Tibial nerve (tissue), 4 donors: ENCODE data around the gene FLRT2. TPM values are rescaled to one million over a fixed set of nuclear protein-coding genes. Genes with fewer than 3 reads are reported as not detected.
A peak's percentile ranks its signal among the peaks of the same experiment; 100 is the strongest.

ENCODE experiments used
- DNase-seq, 2 donors: peaks; one replicate each; pipeline ENCODE4 v3.0.0-alpha.2; 2019; ENCODE audit warnings: low spot score in 2 of 2
- H3K27ac ChIP-seq, 4 donors: fragments of 200-600 bp; sonication (generic) in 3 of 4; one replicate each; pipeline ENCODE4 v1.5.1; 2017 to 2019; ENCODE audit warnings: mild to moderate bottlenecking in 1 of 4
- H3K27me3 ChIP-seq, 2 donors: fragments of 200-600 bp; sonication (generic) in 1 of 2; one replicate each; pipeline versions ENCODE4 v1.5.1 to v1.6.0; 2017 to 2019
- H3K36me3 ChIP-seq, 3 donors: fragments of 200-600 bp; sonication (generic); one replicate each; pipeline ENCODE4 v1.5.1; 2018 to 2019
- H3K4me1 ChIP-seq, 4 donors: fragments of 200-600 bp; sonication (generic) in 3 of 4; one replicate each; pipeline ENCODE4 v1.5.1; 2017 to 2019
- H3K4me3 ChIP-seq, 4 donors: fragments of 200-600 bp; sonication (generic) in 3 of 4; one replicate each; pipeline ENCODE4 v1.5.1; 2017 to 2019; ENCODE audit warnings: mild to moderate bottlenecking in 1 of 4, moderate library complexity in 1 of 4
- H3K9me3 ChIP-seq, 4 donors: fragments of 200-600 bp; sonication (generic) in 3 of 4; one replicate each; pipeline ENCODE4 v1.5.1; 2017 to 2019
- EP300 ChIP-seq, 2 donors: sonication (generic); formaldehyde crosslinking; IDR thresholded peaks; one replicate each; pipeline ENCODE4 v1.6.1; 2017; ENCODE audit warnings: antibody characterized with exemption in 2 of 2, mild to moderate bottlenecking in 1 of 2
- POLR2A ChIP-seq, 2 donors: fragments of 450-650 bp; IDR thresholded peaks; one replicate each; pipeline ENCODE4 v1.6.1; 2017; ENCODE audit warnings: antibody characterized with exemption in 2 of 2, mild to moderate bottlenecking in 2 of 2, moderate library complexity in 2 of 2
- WGBS, 2 donors: methylation state at CpG; one replicate each; pipeline ENCODE4 v1.1.5; 2018; 5-methylcytosine and 5-hydroxymethylcytosine counted together
- total RNA-seq, 4 donors: library from RNA; depleted of rRNA; stranded (reverse); fragments of >200 nt; gene quantifications; one replicate each; pipeline ENCODE4 v1.1.0, GENCODE V29; 2016
- TF ChIP-seq, protein P1 (sequence below), 5 experiments: fragments of 200-600 bp in 3 of 5; fragments of 450-650 bp in 2 of 5; sonication (generic) in 3 of 5; IDR thresholded peaks; one replicate each; pipeline ENCODE4 v1.5.1; 2016 to 2019; ENCODE audit warnings: antibody characterized with exemption in 5 of 5, mild to moderate bottlenecking in 3 of 5, moderate library complexity in 2 of 5

FLRT2 gene
- total RNA-seq, 4 donors from 2014 or later = 26.4 to 109 (median 71.6) TPM

- TF ChIP-seq POLR2A (IDR thresholded peaks at IDR 0.05) (peak; percentile 35 to 61), EP300 (IDR thresholded peaks at IDR 0.05) (peak in 1 of 2 donors; percentile 78)
- TF ChIP-seq, protein P1, sequence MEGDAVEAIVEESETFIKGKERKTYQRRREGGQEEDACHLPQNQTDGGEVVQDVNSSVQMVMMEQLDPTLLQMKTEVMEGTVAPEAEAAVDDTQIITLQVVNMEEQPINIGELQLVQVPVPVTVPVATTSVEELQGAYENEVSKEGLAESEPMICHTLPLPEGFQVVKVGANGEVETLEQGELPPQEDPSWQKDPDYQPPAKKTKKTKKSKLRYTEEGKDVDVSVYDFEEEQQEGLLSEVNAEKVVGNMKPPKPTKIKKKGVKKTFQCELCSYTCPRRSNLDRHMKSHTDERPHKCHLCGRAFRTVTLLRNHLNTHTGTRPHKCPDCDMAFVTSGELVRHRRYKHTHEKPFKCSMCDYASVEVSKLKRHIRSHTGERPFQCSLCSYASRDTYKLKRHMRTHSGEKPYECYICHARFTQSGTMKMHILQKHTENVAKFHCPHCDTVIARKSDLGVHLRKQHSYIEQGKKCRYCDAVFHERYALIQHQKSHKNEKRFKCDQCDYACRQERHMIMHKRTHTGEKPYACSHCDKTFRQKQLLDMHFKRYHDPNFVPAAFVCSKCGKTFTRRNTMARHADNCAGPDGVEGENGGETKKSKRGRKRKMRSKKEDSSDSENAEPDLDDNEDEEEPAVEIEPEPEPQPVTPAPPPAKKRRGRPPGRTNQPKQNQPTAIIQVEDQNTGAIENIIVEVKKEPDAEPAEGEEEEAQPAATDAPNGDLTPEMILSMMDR (IDR thresholded peaks at IDR 0.05) = no peak
- DNase-seq = peak; percentile 57 to 71
- Histone ChIP-seq H3K36me3 (no peaks in the 10 kb centered on the region), H3K27me3 (peaks cover 0 to 10% of the 10 kb centered on the region in 2 donors), H3K4me1 (peaks cover 0 to 55% (median 5%) of the 10 kb centered on the region in 4 donors), H3K9me3 (no peaks in the 10 kb centered on the region), H3K27ac (peak overlapping the region; percentile 39 to 91 (median 77)), H3K4me3 (peak overlapping the region; percentile 51 to 74 (median 61))
- WGBS, 2 donors = 0% methylated on average over 41 to 83 of the region's 90 CpGs
These were observed 3.3 kb downstream of the FLRT2 start for GRCh38 chr14:85533023-85533860.

GRCh38 chr14:85533861-85534291, 3.9 kb downstream of the FLRT2 start:
- WGBS, 2 donors = 0 to 2% methylated on average over 11 to 16 of the region's 28 CpGs

DNA sequence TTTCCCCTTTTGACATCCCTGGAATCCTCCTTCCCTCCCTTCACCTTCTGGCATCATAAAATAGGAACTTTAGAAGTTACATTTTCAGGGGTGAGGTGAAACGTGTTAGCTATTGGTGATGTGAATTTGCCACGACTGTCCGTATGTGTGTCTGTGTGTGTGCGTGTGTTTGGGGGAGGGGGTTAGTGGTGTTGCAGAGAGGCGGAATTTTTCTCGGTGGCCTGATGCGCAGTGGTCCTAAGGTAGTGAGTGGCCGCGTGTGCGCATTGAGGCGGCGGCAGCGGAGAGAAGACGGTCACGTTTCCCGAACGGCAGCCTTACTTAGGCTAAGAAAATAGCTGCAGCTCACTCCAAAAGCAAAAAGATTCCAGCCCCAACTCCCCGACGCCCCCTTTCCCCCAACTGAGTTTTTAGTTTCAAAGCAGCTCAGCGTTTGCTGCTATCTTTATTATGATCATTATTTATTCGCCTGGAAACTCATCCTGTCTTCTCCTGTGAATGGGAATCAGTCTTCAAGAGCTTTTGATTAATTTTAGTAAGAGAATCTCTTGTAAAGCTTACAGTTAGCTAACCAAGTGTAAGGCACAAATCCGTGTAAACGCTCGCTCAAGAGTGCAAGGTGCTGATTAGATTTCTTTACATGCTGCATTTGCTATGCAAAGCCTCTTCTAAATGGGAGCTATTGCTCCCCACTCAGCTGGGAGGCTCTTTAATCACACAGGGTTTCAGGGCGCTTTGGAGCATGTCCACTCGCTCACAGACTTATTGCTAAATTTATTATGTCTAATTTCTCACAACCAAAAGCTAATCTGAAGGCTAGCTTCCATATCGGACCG, 4.7 kb downstream of the FLRT2 start:
- TF ChIP-seq, protein P1 (IDR thresholded peaks at IDR 0.05) = no peak
- TF ChIP-seq EP300 (IDR thresholded peaks at IDR 0.05) (no peak), POLR2A (IDR thresholded peaks at IDR 0.05) (no peak)
- H3K27ac ChIP-seq = peak overlapping the region in 3 of 4 donors; percentile 74 to 91 (median 80)
- peak overlapping the region; percentile 51 to 74 (median 61) for H3K4me3 ChIP-seq
- DNase-seq = no peak
- no peaks in the 10 kb centered on the region for H3K36me3 ChIP-seq
- 9 to 10% methylated on average over 28 of the region's 28 CpGs for WGBS, 2 donors
- H3K4me1 ChIP-seq = peaks cover 0 to 64% (median 5%) of the 10 kb centered on the region in 4 donors
- peaks cover 0 to 10% of the 10 kb centered on the region in 2 donors for H3K27me3 ChIP-seq
- no peaks in the 10 kb centered on the region for H3K9me3 ChIP-seq

More at GRCh38 chr14:85533861-85534291, 3.9 kb downstream of the FLRT2 start:
- peaks cover 0 to 58% (median 5%) of the 10 kb centered on the region in 4 donors for H3K4me1 ChIP-seq
- H3K27ac ChIP-seq = peak overlapping the region; percentile 39 to 91 (median 77)
- no peaks in the 10 kb centered on the region for H3K36me3 ChIP-seq
- H3K9me3 ChIP-seq = no peaks in the 10 kb centered on the region
- H3K27me3 ChIP-seq = peaks cover 0 to 10% of the 10 kb centered on the region in 2 donors
- peak overlapping the region; percentile 51 to 74 (median 61) for H3K4me3 ChIP-seq
- TF ChIP-seq, protein P1 (IDR thresholded peaks at IDR 0.05) = no peak
- no peak for TF ChIP-seq POLR2A (IDR thresholded peaks at IDR 0.05)
- no peak for TF ChIP-seq EP300 (IDR thresholded peaks at IDR 0.05)
- DNase-seq = no peak

DNA sequence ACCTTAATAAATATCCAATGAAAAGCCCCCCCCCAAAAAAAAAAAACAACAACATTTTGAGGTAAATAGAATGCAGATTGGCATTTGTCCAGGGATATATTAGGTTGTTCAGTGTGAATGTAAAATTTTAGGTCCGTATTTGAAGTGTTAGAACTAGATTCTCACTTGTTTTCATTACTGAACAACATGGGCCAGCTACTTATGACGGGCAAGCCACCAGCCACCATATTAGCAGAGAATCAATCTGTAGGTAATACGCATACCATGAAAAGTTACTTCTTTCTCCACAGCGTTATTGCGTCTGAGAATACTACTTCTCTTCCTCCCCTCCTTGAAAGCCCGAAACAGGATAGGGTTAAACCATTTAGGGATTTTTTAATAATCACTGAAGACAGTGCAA, 5.4 kb downstream of the FLRT2 start:
- peak overlapping the region in 3 of 4 donors; percentile 51 to 74 (median 55) for H3K4me3 ChIP-seq
- H3K27me3 ChIP-seq = peaks cover 0 to 10% of the 10 kb centered on the region in 2 donors
- no peaks in the 10 kb centered on the region for H3K36me3 ChIP-seq
- no peaks in the 10 kb centered on the region for H3K9me3 ChIP-seq
- peaks cover 0 to 65% (median 5%) of the 10 kb centered on the region in 4 donors for H3K4me1 ChIP-seq
- 44 to 57% methylated on average over 6 of the region's 6 CpGs for WGBS, 2 donors
- no peak for DNase-seq
- TF ChIP-seq, protein P1 (IDR thresholded peaks at IDR 0.05) = no peak
- TF ChIP-seq POLR2A (IDR thresholded peaks at IDR 0.05) = no peak
- no peak for TF ChIP-seq EP300 (IDR thresholded peaks at IDR 0.05)
- peak overlapping the region in 2 of 4 donors; percentile 80 to 91 for H3K27ac ChIP-seq
